HG02970 (cell line): ENCODE data around the gene MOSMO.
"Not testable (repeated sequence)": the region's sequence is repeated elsewhere in the genome, so short reads cannot be mapped to it uniquely, and the experiment has no call there.

Experiments used
- ATAC-seq: cut with Tn5 transposase; IDR thresholded peaks from one replicate; pipeline ENCODE4 v1.9.1; 2021; ENCODE audit warnings: mild to moderate bottlenecking, moderate library complexity, moderate number of reproducible peaks; ENCODE audit not compliant: unreplicated experiment, low FRiP score

The MOSMO gene

DNA sequence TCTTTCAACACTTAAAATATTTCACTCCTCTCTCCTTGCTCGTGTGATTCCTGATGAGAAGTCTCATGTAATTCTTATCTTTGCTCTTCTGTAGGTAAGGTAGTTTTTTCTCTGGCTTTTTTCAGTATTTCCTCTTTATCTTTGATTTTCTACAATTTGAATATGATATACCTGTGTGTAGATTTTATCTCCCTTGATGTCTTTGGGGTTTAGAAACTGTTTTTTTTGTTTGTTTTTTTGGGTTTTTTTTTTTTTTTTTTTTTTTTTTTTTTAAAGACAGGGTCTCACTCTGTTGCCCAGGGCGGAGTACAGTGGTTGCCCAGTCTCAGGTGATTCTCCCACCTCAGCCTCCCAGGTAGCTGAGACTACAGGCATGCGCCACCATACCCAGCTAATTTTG is 26.6 kb downstream of the MOSMO start:
- ATAC-seq = no peak

DNA sequence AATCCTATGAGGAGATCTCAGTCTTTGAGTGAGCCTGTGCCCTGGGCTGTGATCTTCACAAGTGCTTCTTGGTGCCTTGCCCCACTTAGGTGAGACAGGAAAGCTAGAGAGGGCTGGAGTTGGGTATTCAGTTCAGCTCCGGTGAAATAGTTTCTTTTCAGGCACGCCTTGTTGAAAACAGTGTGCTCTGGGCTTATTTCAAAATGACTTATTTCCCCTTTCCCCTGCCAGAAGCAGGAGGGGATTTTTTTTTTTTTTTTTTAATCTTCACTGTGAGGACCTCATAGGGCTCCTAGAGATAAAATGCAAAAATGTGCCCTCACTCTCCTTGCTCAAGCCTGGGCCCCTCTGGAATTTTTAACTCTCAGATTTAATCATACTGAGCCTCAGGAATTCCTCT is 27.2 kb downstream of the MOSMO start:
- no peak for ATAC-seq

DNA sequence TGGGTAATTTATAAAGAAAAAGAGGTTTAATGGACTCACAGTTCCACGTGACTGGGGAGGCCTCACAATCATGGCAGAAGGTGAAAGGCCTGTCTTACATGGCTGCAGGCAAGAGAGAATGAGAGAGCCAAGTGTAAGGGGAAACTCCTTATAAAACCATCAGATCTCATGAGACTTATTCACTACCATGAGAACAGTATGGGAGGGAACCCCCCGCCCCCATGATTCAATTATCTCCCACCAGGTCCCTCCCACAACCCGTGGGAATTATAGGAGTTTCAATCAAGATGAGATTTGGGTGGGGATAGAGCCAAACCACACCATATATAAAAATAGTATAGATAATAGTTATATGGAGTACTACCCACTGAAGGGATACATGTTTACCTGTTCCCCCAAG is 36.0 kb downstream of the MOSMO start:
- ATAC-seq = not testable (repeated sequence)

DNA sequence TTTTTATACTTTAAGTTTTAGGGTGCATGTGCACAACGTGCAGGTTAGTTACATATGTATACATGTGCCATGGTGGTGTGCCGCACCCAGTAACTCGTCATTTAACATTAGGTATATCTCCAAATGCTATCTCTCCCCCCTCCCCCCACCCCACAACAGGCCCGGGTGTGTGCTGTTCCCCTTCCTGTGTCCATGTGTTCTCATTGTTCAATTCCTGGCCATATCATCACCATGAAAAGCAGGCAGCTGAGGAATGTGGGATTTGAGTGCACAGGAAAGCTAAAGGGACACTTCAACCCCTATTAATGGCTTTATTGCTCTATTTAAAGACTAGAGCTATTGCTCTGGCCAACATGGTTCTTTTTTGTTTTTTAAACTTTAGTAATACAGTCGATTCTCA is 38.0 kb downstream of the MOSMO start:
- ATAC-seq = not testable (repeated sequence)

DNA sequence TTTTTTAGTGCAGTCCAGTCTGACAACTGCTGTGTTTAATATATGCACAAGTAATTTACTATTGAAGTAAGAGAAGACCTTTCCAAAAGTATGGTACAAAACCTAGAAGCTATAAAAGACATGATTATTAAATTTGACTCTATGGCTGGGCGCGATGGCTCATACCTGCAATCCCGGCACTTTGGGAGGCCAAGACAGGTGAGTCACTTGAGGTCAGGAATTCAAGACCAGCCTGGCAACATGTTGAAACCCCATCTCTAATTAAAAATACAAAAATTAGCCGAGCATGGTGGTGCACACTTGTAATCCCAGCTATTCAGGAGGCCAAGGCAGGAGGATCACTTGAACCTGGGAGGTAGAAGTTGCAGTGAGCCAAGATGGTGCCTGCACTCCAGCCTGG is 43.1 kb downstream of the MOSMO start:
- no peak for ATAC-seq

DNA sequence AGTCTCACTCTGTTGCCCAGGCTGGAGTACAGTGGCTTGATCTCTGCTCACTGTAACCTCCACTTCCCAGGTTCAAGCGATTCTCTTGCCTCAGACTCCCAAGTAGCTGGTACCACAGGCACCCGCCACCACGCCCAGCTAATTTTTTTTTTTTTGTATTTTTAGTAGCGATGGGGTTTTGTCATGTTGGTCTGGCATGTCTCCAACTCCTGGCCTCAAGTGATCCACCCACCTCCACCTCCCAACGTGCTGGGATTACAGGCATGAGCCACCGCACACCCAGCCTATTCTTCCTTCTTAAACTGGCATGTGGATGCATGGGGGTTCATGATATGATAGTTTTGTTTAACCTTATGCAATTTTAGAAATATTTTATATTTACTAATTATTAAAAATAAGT is 45.1 kb downstream of the MOSMO start:
- no peak for ATAC-seq

DNA sequence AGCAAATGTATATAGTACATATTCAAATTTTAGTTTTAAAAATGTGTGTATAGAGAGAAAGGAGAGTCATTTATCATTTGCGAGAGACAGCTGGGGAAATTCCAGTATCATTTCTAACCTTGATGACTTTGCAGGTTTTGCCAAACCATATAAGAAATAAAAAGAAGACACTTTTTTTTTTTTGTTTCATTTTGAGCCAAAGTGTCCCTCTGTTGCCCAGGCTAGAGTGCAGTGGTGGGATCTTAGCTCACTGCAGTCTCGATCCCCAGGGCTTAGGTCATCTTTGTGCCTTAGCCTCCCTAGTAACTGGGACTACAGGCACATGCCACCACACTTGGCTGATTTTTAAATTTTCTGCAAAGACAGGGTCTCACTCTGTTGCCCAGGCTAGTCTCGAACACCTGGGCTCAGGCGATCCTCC is 46.0 kb downstream of the MOSMO start:
- ATAC-seq = no peak

DNA sequence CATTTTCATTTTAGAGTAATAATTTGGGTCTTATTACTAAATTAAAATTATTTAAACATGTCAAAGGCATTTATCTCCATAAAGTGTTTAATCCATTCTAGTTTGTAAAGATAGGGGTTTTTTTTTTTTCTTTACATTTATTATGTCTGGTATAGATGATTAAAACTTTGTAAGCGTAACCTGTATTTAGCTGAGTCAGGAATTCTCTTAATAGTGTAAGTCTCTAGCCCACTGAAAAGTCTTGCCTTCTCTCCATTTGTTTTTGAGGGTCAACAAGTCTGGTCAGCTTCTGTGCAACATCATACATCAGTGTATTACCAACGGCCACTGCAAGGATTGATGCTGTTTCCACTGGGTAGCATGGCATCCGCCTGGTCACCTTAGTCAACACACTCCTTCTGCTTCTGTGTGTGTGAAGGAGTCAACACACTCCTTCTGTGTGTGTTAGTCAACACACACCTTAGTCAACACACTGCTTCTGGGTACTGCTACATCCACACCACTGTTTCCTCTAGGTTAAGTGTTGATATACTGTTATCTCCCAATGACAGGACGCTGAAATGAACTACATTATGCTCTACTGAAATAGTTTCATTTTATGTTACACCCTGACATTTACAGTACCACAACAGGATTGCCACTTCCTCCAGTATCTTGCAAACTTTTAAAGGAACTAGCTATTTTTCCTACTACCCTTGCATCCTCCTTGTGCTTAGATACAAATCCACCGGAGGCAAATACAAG is 47.1 kb downstream of the MOSMO start:
- ATAC-seq = no peak

DNA sequence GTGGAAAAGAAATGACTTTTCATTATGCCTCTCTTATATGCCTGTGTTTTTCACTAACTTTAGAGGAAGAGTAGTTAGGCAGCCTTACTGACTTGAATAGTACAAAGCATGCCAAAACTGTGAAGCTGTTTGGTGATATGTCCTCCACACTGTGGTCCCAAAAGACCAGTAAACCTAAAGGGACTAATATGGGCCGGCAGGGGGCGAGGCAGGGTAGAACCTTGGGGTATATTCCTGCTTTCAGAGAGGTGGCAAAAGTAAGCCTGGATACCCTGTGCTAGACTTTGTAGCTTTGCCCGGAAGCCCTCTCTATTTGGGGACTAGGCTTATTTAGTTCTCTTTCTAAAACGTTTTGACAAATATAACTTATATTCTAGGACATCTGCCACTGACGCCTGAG is 48.0 kb downstream of the MOSMO start:
- no peak for ATAC-seq

DNA sequence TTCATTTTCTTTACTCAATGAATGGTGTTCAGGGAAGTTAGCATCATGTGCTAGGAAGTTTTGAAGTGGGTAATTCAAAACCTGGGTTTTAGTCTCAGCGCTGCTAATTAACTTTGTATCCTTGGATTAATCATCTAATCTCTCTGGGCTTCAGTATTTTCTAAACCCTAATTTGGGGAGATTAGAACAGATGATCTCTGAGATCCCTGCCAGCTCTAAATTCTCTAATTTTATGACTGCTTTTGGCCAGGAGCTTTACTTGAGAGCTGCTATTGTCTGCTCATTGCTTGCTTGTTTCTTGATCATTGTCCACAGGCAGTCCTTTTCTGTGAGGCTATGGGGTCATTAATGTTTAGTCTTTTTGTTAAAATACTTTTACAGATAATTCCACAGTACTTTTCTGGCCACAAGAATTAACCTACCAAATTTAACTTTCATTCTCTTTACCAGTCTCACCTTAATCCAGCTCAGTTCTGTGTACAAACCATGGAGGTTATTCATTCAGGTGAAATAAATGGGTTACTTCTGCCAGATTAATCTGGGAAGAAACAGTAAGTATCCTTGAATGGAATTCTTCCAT is 56.1 kb downstream of the MOSMO start:
- ATAC-seq = no peak

DNA sequence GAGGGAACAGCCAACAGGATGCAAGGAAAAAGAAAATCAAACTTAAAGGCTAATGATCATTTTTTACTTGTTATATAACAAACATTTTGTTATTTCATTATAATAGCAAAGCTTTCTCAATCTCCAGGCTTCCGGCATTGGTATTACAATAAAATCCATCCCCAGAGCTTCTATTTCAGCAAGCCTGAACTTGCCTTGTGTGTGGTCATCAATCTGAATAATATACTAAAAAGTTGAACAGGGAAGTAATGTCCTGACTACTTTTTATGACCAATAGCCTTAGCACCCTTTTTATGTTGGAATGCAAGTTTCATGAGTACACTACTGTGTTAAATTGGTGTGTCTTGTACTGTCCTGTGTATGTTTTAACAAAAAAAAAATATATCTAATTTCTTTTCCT is 57.3 kb downstream of the MOSMO start:
- no peak for ATAC-seq

DNA sequence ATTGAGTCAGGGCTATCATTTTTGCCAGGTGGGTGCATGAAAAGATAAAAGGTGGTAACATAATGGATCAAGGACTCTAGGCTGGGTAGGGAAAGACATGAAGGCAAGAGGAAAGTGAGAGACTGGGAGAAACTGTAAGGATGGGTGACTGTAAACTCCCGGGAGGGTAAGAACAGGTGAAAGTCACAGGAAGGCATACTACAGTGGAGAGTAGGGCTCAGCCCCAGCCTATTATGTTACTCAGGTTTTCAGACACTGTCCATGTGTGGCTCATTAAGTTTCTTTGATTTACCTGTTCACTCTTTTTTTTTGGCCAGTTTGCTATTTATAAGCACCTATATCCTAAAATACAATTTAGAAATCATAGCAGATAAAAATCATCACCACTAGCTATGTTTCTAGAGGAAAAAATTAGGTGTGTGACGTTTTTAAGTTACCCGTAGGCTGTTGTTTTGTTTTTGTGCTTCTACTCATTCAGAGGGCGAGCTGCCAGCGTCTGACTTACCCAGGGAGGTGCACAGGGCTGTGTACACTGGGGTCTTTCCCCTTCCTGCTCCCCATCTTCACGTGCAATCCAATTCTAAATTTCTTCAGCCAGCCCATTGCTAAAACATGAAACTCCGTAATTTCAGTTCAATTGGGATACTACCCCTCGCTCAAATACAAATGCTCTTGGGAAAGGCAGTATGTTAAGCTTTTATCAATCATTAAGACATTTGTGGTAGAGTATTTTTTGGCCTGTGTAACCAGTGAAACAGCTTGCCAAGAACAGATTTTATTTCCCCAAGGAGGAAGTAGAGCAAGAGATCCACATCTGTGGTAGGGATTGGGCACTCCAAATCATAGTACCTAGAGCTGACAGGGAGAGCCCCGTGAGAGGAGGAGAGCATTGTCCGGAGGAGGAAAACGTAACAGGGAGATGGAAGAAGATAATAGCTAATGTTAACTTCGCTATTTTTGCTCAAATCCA is 62.7 kb downstream of the MOSMO start:
- no peak for ATAC-seq

DNA sequence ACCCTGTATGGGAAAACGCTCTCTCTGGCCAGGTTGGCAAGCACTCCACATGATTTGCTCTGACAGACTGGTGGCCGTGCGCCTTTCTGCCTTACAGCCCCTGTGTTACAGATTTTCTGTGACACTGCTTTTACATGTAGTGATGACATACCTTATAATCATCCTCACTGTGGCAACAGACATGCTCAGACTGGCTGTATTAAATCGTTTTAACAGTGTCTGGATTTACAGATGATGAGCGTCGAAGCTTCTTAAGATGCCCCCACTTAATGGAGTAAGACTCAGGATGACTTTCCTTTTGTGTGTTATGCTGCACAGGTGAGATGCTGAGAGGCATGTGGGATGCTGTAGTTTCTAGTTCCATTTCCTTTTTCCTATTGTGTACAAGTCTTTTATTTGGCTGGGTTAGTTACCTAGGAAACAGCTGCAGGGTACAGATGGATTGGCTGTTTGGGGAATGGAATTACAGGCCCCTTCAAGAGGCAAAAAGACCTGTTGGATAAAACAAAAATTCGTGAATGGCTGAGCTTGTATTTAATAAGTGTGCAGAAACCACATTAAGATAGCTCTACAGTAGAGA is 63.5 kb downstream of the MOSMO start:
- ATAC-seq = no peak

DNA sequence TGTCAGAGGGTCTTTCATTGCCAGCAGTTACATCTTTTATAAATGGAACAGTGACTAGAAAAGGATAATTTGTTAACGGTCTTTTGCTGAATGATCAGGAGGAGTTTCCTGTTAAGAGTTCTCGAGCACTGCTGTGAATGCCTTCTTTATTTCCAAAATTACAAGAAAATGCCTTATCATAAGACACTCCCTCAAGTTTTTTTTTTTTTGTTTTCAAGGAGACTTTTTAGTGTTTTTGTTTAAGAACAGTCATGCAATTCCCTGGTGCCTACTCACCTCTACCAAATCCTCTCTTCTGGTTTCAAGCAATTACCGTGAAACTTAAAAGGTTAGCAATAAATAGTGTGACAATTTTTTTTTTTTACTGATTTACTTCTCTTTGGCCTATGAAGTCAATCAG is 65.4 kb downstream of the MOSMO start:
- ATAC-seq = no peak

DNA sequence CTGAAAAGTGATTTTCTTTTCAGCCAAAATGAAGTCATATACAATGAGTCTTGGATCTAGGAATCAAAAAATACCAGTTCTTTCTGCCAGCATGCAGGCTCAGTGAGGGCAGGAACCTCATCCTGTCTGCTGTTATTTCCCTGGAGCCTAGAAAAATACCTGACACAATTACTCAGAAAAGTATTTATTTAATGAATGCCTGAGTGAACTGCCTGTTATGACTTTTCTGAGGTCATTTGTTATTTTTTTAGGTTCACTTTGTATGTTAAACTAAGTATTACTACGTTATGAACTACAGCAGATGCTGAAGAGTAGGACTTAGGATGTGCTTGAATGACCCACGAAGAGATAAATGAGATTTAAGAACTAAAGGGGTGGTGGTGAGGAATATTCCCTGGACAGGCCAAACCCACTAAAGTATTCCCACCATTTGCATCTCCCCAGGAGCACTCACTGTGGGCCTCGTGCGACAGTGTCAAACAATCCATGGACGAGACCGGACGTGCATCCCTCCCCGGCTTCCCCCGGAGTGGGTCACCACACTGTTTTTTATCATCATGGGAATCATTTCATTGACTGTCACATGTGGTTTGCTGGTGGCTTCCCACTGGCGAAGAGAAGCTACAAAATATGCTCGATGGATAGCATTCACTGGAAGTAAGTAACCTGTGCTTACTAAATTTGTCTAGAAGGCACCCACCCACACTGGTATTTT is 67.3 kb downstream of the MOSMO start:
- no peak for ATAC-seq

DNA sequence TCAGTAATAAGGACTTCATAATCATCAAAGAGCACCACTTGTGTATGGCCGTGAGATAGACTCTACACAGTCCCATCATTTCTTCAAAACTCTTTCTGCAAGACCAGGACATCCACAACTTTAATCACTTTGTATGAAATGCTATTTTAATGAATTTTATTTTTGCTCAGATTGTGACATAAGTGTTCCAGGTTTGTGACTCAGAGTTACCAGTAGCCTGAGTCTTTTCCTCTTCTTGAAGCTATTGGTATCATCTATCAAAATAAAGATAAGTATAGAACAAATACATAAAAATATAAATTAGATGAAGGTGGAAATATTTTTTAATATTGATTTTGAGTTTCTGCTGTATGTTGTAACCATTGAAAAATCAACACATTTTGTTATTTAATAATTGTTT is 67.9 kb downstream of the MOSMO start:
- no peak for ATAC-seq

DNA sequence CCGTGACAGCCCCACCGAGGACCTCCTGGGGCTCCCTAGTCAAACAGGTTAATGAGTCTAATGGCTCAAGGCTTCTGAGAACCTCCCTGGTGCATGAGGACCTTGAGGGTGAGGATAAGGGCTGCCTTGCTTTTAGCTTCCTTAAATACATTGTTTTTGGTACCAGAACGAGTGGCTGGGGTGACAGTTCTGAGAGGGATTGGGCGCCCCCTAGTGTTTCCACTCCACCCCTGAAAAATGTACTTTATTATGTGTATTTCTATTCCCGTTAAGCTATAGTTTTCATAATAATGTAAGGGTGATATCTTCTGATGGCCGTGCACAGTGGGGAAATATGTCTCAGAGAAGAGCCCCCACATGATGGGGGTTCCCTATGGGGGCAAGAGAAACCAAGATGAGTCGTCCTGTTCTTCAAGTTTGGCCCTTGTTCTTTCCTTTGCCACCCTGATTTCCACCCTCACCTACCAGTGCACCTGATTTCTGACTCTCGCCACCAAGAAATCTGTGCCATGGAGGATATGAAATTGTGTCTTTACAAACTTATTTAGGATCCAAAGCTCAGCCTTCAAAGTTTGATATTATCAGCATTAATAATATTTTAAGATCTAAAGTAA is 69.9 kb downstream of the MOSMO start:
- no peak for ATAC-seq

DNA sequence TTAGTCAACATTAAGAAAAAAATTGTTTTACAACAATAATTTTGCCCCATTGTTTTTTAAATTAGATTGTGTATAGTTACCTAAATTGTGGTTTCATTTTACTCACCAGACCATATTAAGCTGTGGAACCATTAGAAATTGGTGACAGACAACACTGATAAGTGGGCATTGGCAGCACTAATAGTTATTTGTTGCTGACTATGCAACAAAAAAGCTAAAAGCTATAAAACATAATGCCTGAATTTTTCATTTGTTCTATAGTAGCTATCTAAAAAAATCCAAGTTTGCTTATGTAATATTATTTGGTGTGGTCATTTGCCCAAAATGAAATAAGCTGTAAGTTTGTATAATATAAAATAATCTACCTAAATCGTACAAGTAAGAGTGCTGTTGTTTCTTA is 70.7 kb downstream of the MOSMO start:
- no peak for ATAC-seq

DNA sequence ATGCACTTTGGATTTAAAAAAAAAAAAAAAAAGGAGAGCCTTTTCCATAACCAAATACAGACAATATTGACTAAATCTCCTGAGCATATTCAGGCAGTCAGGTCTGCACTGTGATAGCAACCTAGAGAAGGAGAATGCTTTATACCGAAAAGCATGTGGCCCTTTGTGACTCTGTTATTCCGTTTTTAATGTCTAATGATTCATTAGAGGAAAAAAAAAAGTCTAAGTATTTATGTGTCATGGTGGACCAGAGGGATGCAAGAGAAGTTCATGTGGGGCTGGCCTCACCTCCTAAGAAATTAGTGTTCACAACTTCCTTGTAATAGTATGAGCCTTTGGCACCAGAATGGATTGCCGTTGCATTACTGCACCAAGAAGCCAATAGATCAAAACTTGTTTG is 73.1 kb downstream of the MOSMO start:
- no peak for ATAC-seq

DNA sequence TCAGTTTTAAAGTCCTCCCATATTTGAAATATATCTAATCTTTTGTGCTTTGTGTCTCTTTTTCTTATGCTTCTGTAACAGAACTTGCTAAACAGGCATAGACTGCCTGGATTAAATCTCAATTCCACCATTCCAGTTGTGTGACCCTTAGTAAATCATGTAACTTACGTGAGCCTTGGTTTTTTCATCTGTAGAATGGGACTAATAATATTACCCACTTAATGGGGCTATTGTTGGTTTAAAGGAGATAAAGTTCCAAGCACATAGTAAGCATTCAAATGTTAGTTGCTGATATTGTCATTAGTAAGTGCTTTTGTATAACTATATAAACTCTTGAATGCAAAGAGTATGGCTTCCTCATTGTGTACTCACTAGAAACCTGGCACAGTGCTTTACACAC is 78.5 kb downstream of the MOSMO start:
- ATAC-seq = no peak
